GM12878 (cell line): ENCODE measurements around the gene TESMIN. TPM values are rescaled to one million over a fixed set of nuclear protein-coding genes. Genes with fewer than 3 reads are reported as not detected.

Experiments
- ATAC-seq: fragments of 200-7000 bp; cut with Tn5 transposase; 3 replicates; pipeline ENCODE4 v1.9.1; 2020; ENCODE audit warnings: mild to moderate bottlenecking, moderate library complexity
- BruUV-seq: library from RNA; stranded (reverse); fragments of 400-500 nt; replicated peaks from 2 replicates; lab custom pipeline; 2021; lab: Mats Ljungman, UMichigan
- CTCF ChIA-PET: fragments of 300-600 bp; sonication (Branson Sonifier 250); formaldehyde crosslinking; extraction: SDS; loops from one replicate; lab custom pipeline; 2021; ENCODE audit warnings: inconsistent platforms; lab: Yijun Ruan, JAX
- POLR2A ChIA-PET: fragments of 350-600 bp; formaldehyde crosslinking; extraction: SDS; loops from one replicate; lab custom pipeline; 2021; ENCODE audit warnings: inconsistent platforms; lab: Charles Lee
- RAD21 ChIA-PET: fragments of 300-600 bp; sonication (Branson Sonifier 250); formaldehyde crosslinking; loops from one replicate; lab custom pipeline; 2023; ENCODE audit warnings: antibody characterized with exemption; ENCODE audit not compliant: unreplicated experiment; lab: Charles Lee
- SMC1A ChIA-PET: fragments of 300-600 bp; sonication (Branson Sonifier 250); formaldehyde crosslinking; loops from one replicate; lab custom pipeline; 2023; ENCODE audit not compliant: unreplicated experiment, uncharacterized antibody; lab: Charles Lee
- DNase-seq: peaks from one replicate; pipeline ENCODE4 v3.0.0-alpha.2; 2011; ENCODE audit warnings: low read depth, low spot score
- FAIRE-seq: peaks from 3 replicates; lab custom pipeline; 2011; peaks lifted over from hg19 to GRCh38; lab: Jason Lieb, UNC
- H2AFZ ChIP-seq: 2 replicates; pipeline ENCODE4 v1.6.0; 2011; ENCODE audit warnings: low read depth, low read length, control low read depth; ENCODE audit not compliant: control insufficient read depth
- H3K27ac ChIP-seq: 2 replicates; pipeline ENCODE4 v1.5.1; 2011; ENCODE audit warnings: control low read depth; ENCODE audit not compliant: control insufficient read depth, insufficient read depth
- H3K27me3 ChIP-seq, 2 experiments: replicated peaks in 1 of 2; 2 replicates each; pipeline versions ENCODE4 v1.6.0 to v1.6.1; 2011; ENCODE audit warnings: low read length in 1 of 2; ENCODE audit not compliant: control insufficient read depth in 2 of 2, insufficient read depth in 2 of 2
- H3K36me3 ChIP-seq, 2 experiments: 2 replicates each; pipeline ENCODE4 v1.5.1; 2011; ENCODE audit warnings: low read length in 1 of 2; ENCODE audit not compliant: control insufficient read depth in 2 of 2, insufficient read depth in 2 of 2
- H3K4me1 ChIP-seq: 2 replicates; pipeline ENCODE4 v1.6.1; 2011; ENCODE audit warnings: mild to moderate bottlenecking, low read length, moderate library complexity, mixed read lengths; ENCODE audit not compliant: control insufficient read depth, insufficient read depth
- H3K4me2 ChIP-seq: 2 replicates; pipeline ENCODE4 v1.6.0; 2011; ENCODE audit warnings: control low read depth; ENCODE audit not compliant: control insufficient read depth, insufficient read depth
- H3K4me3 ChIP-seq: fragments of 200-600 bp; sonication (generic); 2 replicates; pipeline ENCODE4 v1.5.1; 2016
- H3K79me2 ChIP-seq: 2 replicates; pipeline ENCODE4 v1.6.0; 2011; ENCODE audit warnings: low read length; ENCODE audit not compliant: control insufficient read depth, insufficient read depth
- H3K9ac ChIP-seq: 2 replicates; pipeline ENCODE4 v1.8.0; 2011; ENCODE audit warnings: low read length, control low read depth, mixed read lengths; ENCODE audit not compliant: control insufficient read depth, insufficient read depth
- H3K9me3 ChIP-seq: replicated peaks from 3 replicates; pipeline ENCODE4 v1.5.1; 2011; ENCODE audit warnings: mild to moderate bottlenecking, low read length; ENCODE audit not compliant: control insufficient read depth, insufficient read depth
- H4K20me1 ChIP-seq: 2 replicates; pipeline ENCODE4 v1.6.0; 2011; ENCODE audit not compliant: control insufficient read depth, insufficient read depth
- ATF7 ChIP-seq: fragments of 450-650 bp; IDR thresholded peaks from 2 replicates; pipeline ENCODE4 v1.6.1; 2016; ENCODE audit warnings: low read depth, mild to moderate bottlenecking
- CREB1 ChIP-seq: IDR thresholded peaks from 2 replicates; pipeline ENCODE4 v1.6.1; 2012; ENCODE audit warnings: low read depth, mild to moderate bottlenecking, inconsistent platforms
- JUNB ChIP-seq: IDR thresholded peaks from 2 replicates; pipeline ENCODE4 v1.6.1; 2016; ENCODE audit warnings: antibody characterized with exemption, mild to moderate bottlenecking
- MEF2A ChIP-seq: IDR thresholded peaks from 2 replicates; pipeline ENCODE4 v1.6.1; 2011; ENCODE audit warnings: low read depth, mild to moderate bottlenecking, low read length, moderate library complexity; ENCODE audit not compliant: insufficient read depth
- NR2C2 ChIP-seq: IDR thresholded peaks from 2 replicates; pipeline ENCODE4 v1.6.1; 2011; ENCODE audit warnings: borderline replicate concordance, low read depth; ENCODE audit not compliant: control insufficient read depth, insufficient read length
- NR2F1 ChIP-seq: fragments of 450-650 bp; conservative IDR thresholded peaks from 2 replicates; pipeline ENCODE4 v1.6.1; 2017; ENCODE audit warnings: mild to moderate bottlenecking
- NRF1 ChIP-seq: conservative IDR thresholded peaks from 2 replicates; pipeline ENCODE4 v1.6.1; 2011; ENCODE audit warnings: mild to moderate bottlenecking, low read depth, low read length, improper control_type of control experiment
- RBBP5 ChIP-seq: fragments of 200-600 bp; sonication (generic); conservative IDR thresholded peaks from 2 replicates; pipeline ENCODE4 v1.6.1; 2016
- RCOR1 ChIP-seq: conservative IDR thresholded peaks from 2 replicates; pipeline ENCODE4 v1.6.1; 2012; ENCODE audit warnings: low read depth, low read length, improper control_type of control experiment
- SIX5 ChIP-seq: IDR thresholded peaks from 2 replicates; pipeline ENCODE4 v1.6.1; 2011; ENCODE audit warnings: mild to moderate bottlenecking, low read depth, low read length, moderate library complexity; ENCODE audit not compliant: severe bottlenecking
- SREBF1 ChIP-seq: IDR thresholded peaks from 2 replicates; pipeline ENCODE4 v1.6.1; 2012; ENCODE audit warnings: mild to moderate bottlenecking, low read length
- TARDBP ChIP-seq: IDR thresholded peaks from 2 replicates; pipeline ENCODE4 v1.6.1; 2016; ENCODE audit warnings: borderline replicate concordance
- TCF3 ChIP-seq: IDR thresholded peaks from 2 replicates; pipeline ENCODE4 v1.6.1; 2012; ENCODE audit warnings: low read depth, mild to moderate bottlenecking, low read length, borderline replicate concordance; ENCODE audit not compliant: insufficient read depth
- YBX1 ChIP-seq: fragments of 450-650 bp; IDR thresholded peaks from 2 replicates; pipeline ENCODE4 v1.6.1; 2016; ENCODE audit warnings: antibody characterized with exemption
- ZSCAN29 ChIP-seq: fragments of 450-650 bp; IDR thresholded peaks from 2 replicates; pipeline ENCODE4 v1.6.1; 2017; ENCODE audit warnings: mild to moderate bottlenecking, moderate library complexity
- WGBS: methylation state at CpG from one replicate; pipeline ENCODE4 v1.1.6; 2016; ENCODE audit warnings: low lambda C conversion rate; ENCODE audit not compliant: insufficient replicate concordance, insufficient coverage; ENCODE audit errors: missing lambda C conversion rate; 5-methylcytosine and 5-hydroxymethylcytosine counted together
- in situ Hi-C: fragments of 300-500 bp; cut with MboI; formaldehyde crosslinking; loops from 9 replicates; pipeline ENCODE4 v1.14.3; 2018; ENCODE audit warnings: mixed read lengths
- intact Hi-C: fragments of 100-400 bp; cut with micrococcal nuclease; formaldehyde crosslinking; loops from one replicate; pipeline ENCODE4 v1.14.2; 2022; ENCODE audit not compliant: unreplicated experiment
- polyA plus RNA-seq, 11 experiments: library from polyadenylated mRNA; depleted of rRNA in 4 of 11; unstranded in 6 of 11; stranded (reverse) in 5 of 11; fragments of >200 nt; fragmentation: Nextera tagmentation in 4 of 11; fragmentation: Illumina TruSeq in 1 of 11; extraction: Ambion mirVana in 4 of 11; extraction: Trizol in 1 of 11; gene quantifications; 1 replicate in 1 of 11; 2 replicates in 10 of 11; pipeline versions ENCODE4 v1.2.1 to v1.2.3, GENCODE V29; 2011 to 2016; ENCODE audit warnings: inconsistent platforms in 2 of 11, missing spikeins in 2 of 11, low read depth in 1 of 11
- total RNA-seq, 4 experiments: library from RNA; depleted of rRNA in 3 of 4; stranded (reverse); fragments of >200 nt in 3 of 4; fragmentation: Illumina TruSeq in 1 of 4; extraction: Trizol in 1 of 4; gene quantifications; 2 replicates each; pipeline versions ENCODE4 v1.2.1 to v1.2.3, GENCODE V29; 2013 to 2021
- TF ChIP-seq, protein P1 (sequence below): fragments of 450-650 bp; IDR thresholded peaks from 2 replicates; pipeline ENCODE4 v1.6.1; 2017; ENCODE audit warnings: mild to moderate bottlenecking, low read depth, inconsistent platforms; ENCODE audit not compliant: poor library complexity, severe bottlenecking
- TF ChIP-seq, protein P2 (sequence below): IDR thresholded peaks from 2 replicates; pipeline ENCODE4 v1.6.1; 2012; ENCODE audit warnings: low read length, inconsistent platforms

TESMIN gene
- total and polyA plus RNA-seq, 10 of the 15 experiments (the other 5 are each of a cell fraction or from before 2014, with no cell fraction given): 0.31 to 3.4 (median 1.2) TPM; not detected in 1

DNA sequence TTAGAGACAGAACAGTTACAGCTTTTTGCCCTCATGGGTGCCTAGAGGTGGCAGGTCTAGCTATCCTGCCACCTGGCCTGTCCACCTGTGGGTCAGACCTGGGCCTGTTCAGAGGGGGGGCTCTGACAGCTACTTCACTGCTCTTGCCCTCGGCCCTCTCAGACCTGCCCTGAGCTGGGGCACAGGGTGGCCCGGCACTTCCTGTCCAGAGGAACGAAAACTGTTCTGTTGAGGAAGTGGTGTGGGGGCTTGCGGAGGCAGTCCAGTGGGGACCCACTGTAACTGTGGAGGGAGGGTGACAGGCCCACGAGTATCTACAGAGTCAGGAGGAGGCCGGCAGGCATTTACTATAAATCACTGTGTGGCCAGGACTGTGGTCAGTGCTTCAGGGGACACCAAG is 16.2 kb downstream of the TESMIN start:
- POLR2A ChIA-PET: no interaction called here
- BruUV-seq: no TSS peak
- no peak overlapping the region for H3K9ac ChIP-seq

DNA sequence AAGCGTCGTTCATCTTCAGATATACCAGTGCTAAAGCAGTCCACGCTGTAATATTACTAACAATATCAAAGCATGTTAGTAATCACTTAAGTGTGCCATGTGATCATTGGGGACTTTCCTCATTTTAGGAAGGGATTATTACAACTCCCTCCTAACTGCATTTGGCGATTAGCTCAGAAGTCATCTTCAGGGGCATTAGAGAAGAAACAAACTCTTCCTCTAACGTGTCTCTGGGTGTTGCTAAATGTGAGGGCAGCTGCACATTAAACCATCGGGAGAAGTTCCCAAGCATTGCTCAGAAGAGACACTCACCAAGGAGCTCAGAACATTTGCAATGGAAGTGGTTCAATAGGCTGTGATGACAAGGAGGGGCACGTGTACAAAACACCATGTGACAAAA is 17.2 kb downstream of the TESMIN start:
- intact Hi-C loops (no loop called here), in situ Hi-C loops (no loop called here)
- ChIA-PET CTCF (interaction anchor here (0.5 kb wide), 1 partner anchor 527 kb away, joined by 3 read pairs; no protein-coding TSS in a partner anchor), SMC1A (no interaction called here), POLR2A (no interaction called here), RAD21 (no interaction called here)
- no peak overlapping the region for H2AFZ ChIP-seq
- no peak for ATAC-seq
- no peak overlapping the region for H3K4me2 ChIP-seq
- peaks cover 0 to 2% of the 10 kb centered on the region in 2 experiments; a peak in 2 of 4 replicates for H3K27me3 ChIP-seq
- no TSS peak for BruUV-seq
- 58% methylated on average over 7 of the region's 7 CpGs for WGBS
- H3K36me3 ChIP-seq: no peaks in the 10 kb centered on the region
- no peak for FAIRE-seq
- H3K9ac ChIP-seq: no peak overlapping the region
- no peak for DNase-seq
- H3K9me3 ChIP-seq: no peaks in the 10 kb centered on the region
- H3K4me3 ChIP-seq: no peak overlapping the region
- no peaks in the 10 kb centered on the region for H3K4me1 ChIP-seq
- H4K20me1 ChIP-seq: no peaks in the 10 kb centered on the region
- H3K79me2 ChIP-seq: no peaks in the 10 kb centered on the region
- H3K27ac ChIP-seq: no peak overlapping the region
- TF ChIP-seq, protein P1, sequence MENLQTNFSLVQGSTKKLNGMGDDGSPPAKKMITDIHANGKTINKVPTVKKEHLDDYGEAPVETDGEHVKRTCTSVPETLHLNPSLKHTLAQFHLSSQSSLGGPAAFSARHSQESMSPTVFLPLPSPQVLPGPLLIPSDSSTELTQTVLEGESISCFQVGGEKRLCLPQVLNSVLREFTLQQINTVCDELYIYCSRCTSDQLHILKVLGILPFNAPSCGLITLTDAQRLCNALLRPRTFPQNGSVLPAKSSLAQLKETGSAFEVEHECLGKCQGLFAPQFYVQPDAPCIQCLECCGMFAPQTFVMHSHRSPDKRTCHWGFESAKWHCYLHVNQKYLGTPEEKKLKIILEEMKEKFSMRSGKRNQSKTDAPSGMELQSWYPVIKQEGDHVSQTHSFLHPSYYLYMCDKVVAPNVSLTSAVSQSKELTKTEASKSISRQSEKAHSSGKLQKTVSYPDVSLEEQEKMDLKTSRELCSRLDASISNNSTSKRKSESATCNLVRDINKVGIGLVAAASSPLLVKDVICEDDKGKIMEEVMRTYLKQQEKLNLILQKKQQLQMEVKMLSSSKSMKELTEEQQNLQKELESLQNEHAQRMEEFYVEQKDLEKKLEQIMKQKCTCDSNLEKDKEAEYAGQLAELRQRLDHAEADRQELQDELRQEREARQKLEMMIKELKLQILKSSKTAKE: no peak
- TF ChIP-seq MEF2A: no peak
- no peak for TF ChIP-seq CREB1
- TF ChIP-seq RCOR1: no peak
- TF ChIP-seq SREBF1: no peak
- TF ChIP-seq RBBP5: no peak
- TF ChIP-seq, protein P2, sequence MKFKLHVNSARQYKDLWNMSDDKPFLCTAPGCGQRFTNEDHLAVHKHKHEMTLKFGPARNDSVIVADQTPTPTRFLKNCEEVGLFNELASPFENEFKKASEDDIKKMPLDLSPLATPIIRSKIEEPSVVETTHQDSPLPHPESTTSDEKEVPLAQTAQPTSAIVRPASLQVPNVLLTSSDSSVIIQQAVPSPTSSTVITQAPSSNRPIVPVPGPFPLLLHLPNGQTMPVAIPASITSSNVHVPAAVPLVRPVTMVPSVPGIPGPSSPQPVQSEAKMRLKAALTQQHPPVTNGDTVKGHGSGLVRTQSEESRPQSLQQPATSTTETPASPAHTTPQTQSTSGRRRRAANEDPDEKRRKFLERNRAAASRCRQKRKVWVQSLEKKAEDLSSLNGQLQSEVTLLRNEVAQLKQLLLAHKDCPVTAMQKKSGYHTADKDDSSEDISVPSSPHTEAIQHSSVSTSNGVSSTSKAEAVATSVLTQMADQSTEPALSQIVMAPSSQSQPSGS: no peak
- TF ChIP-seq TCF3: no peak
- TF ChIP-seq ZSCAN29: no peak

More for the DNA sequence above, 16.2 kb downstream of the TESMIN start:
- CTCF ChIA-PET: no interaction called here
- H3K9me3 ChIP-seq: no peaks in the 10 kb centered on the region
- TF ChIP-seq NR2F1 (no peak), ATF7 (no peak), JUNB (no peak), YBX1 (no peak), NR2C2 (no peak), SIX5 (no peak), TARDBP (no peak), NRF1 (no peak)
- TF ChIP-seq, all 136 proteins: peak for 0
- 45% methylated on average over 6 of the region's 6 CpGs for WGBS
- ChIA-PET RAD21 (no interaction called here), SMC1A (no interaction called here)
- in situ Hi-C loops: no loop called here
- H3K4me1 ChIP-seq: no peaks in the 10 kb centered on the region
- ATAC-seq (no peak), DNase-seq (no peak), FAIRE-seq (no peak)
- no peaks in the 10 kb centered on the region for H3K79me2 ChIP-seq
- H3K27ac ChIP-seq: no peak overlapping the region
- intact Hi-C loops: no loop called here
- peaks cover 0 to 2% of the 10 kb centered on the region in 2 experiments; a peak in 2 of 4 replicates for H3K27me3 ChIP-seq
- no peaks in the 10 kb centered on the region for H4K20me1 ChIP-seq
- no peak overlapping the region for H2AFZ ChIP-seq
- no peak overlapping the region for H3K4me3 ChIP-seq
- H3K36me3 ChIP-seq: no peaks in the 10 kb centered on the region
- H3K4me2 ChIP-seq: no peak overlapping the region
